Liver (tissue), 9 donors: Measurements from ENCODE around the gene AK3. TPM values are rescaled to one million over a fixed set of nuclear protein-coding genes. Genes with fewer than 3 reads are reported as not detected.

Source experiments
- DNase-seq: peaks from one replicate; pipeline ENCODE4 v3.0.0-alpha.2; 2017; ENCODE audit warnings: low spot score
- H3K27ac ChIP-seq, 2 donors: one replicate each; pipeline ENCODE4 v1.7.0; 2013; ENCODE audit warnings: inconsistent platforms in 2 of 2, low read length in 2 of 2, control low read depth in 1 of 2, low read depth in 1 of 2, mild to moderate bottlenecking in 1 of 2
- H3K27me3 ChIP-seq, 4 donors: one replicate each; pipeline versions ENCODE4 v1.6.1 to v1.7.0; 2013; ENCODE audit warnings: low read length in 3 of 4, inconsistent platforms in 1 of 4, mild to moderate bottlenecking in 1 of 4, moderate library complexity in 1 of 4; ENCODE audit not compliant: control insufficient read depth in 4 of 4, insufficient read depth in 4 of 4
- H3K36me3 ChIP-seq, 4 donors: one replicate each; pipeline versions ENCODE4 v1.6.1 to v1.7.0; 2013; ENCODE audit warnings: low read length in 3 of 4, mild to moderate bottlenecking in 3 of 4, low read depth in 1 of 4, moderate library complexity in 1 of 4; ENCODE audit not compliant: control insufficient read depth in 4 of 4, insufficient read depth in 3 of 4
- H3K4me1 ChIP-seq, 4 donors: one replicate each; pipeline versions ENCODE4 v1.6.1 to v1.7.0; 2013; ENCODE audit warnings: low read length in 3 of 4, mild to moderate bottlenecking in 3 of 4, moderate library complexity in 1 of 4; ENCODE audit not compliant: control insufficient read depth in 4 of 4, insufficient read depth in 4 of 4
- H3K4me3 ChIP-seq, 3 donors: one replicate each; pipeline versions ENCODE4 v1.6.1 to v1.7.0; 2013; ENCODE audit warnings: low read length in 3 of 3, control low read depth in 1 of 3, low read depth in 1 of 3, mild to moderate bottlenecking in 1 of 3
- H3K9ac ChIP-seq, 2 donors: one replicate each; pipeline ENCODE4 v1.7.0; 2013; ENCODE audit warnings: low read length in 2 of 2, mild to moderate bottlenecking in 2 of 2, moderate library complexity in 2 of 2, control low read depth in 1 of 2, low read depth in 1 of 2
- H3K9me3 ChIP-seq, 4 donors: one replicate each; pipeline versions ENCODE4 v1.6.1 to v1.7.0; 2013; ENCODE audit warnings: low read length in 3 of 4; ENCODE audit not compliant: control insufficient read depth in 4 of 4
- ATF3 ChIP-seq: IDR thresholded peaks from 2 replicates; pipeline ENCODE4 v1.6.1; 2016; ENCODE audit warnings: antibody characterized with exemption
- CTCF ChIP-seq: fragments of 150-350 bp; IDR thresholded peaks from 2 replicates; pipeline ENCODE4 v1.5.1; 2017; ENCODE audit warnings: improper control_type of control experiment, low read depth, low read length; ENCODE audit not compliant: missing input control
- EGR1 ChIP-seq, 2 donors: IDR thresholded peaks; 2 replicates each; pipeline ENCODE4 v1.6.1; 2016 to 2018; ENCODE audit warnings: antibody characterized with exemption in 2 of 2, low read depth in 2 of 2
- FOXA1 ChIP-seq: IDR thresholded peaks from 2 replicates; pipeline ENCODE4 v1.6.1; 2016; ENCODE audit warnings: antibody characterized with exemption
- FOXA2 ChIP-seq: IDR thresholded peaks from 2 replicates; pipeline ENCODE4 v1.6.1; 2016; ENCODE audit warnings: antibody characterized with exemption
- GABPA ChIP-seq, 2 donors: IDR thresholded peaks in 1 of 2; conservative IDR thresholded peaks in 1 of 2; 2 replicates each; pipeline ENCODE4 v1.6.1; 2016; ENCODE audit warnings: antibody characterized with exemption in 2 of 2, mild to moderate bottlenecking in 1 of 2, moderate library complexity in 1 of 2
- HNF4A ChIP-seq, 2 donors: conservative IDR thresholded peaks; 2 replicates each; pipeline ENCODE4 v1.6.1; 2016; ENCODE audit warnings: antibody characterized with exemption in 2 of 2, mild to moderate bottlenecking in 2 of 2
- HNF4G ChIP-seq: IDR thresholded peaks from 2 replicates; pipeline ENCODE4 v1.6.1; 2016; ENCODE audit warnings: antibody characterized with exemption
- JUND ChIP-seq, 2 donors: IDR thresholded peaks; 2 replicates each; pipeline ENCODE4 v1.6.1; 2016; ENCODE audit warnings: antibody characterized with exemption in 2 of 2
- MAX ChIP-seq: IDR thresholded peaks from 2 replicates; pipeline ENCODE4 v1.6.1; 2016; ENCODE audit warnings: antibody characterized with exemption
- NR2F2 ChIP-seq: IDR thresholded peaks from 2 replicates; pipeline ENCODE4 v1.6.1; 2016; ENCODE audit warnings: antibody characterized with exemption
- RAD21 ChIP-seq, 2 donors: IDR thresholded peaks; 2 replicates each; pipeline ENCODE4 v1.6.1; 2016; ENCODE audit warnings: antibody characterized with exemption in 2 of 2, mild to moderate bottlenecking in 2 of 2
- REST ChIP-seq: IDR thresholded peaks from 2 replicates; pipeline ENCODE4 v1.6.1; 2016; ENCODE audit warnings: antibody characterized with exemption, mild to moderate bottlenecking
- RXRA ChIP-seq, 2 donors: IDR thresholded peaks; 2 replicates each; pipeline ENCODE4 v1.6.1; 2017 to 2018; ENCODE audit warnings: antibody characterized with exemption in 2 of 2, mild to moderate bottlenecking in 1 of 2
- SP1 ChIP-seq: IDR thresholded peaks from 2 replicates; pipeline ENCODE4 v1.6.1; 2018; ENCODE audit warnings: antibody characterized with exemption, mild to moderate bottlenecking
- TAF1 ChIP-seq: conservative IDR thresholded peaks from 2 replicates; pipeline ENCODE4 v1.6.1; 2016; ENCODE audit warnings: antibody characterized with exemption, mild to moderate bottlenecking
- YY1 ChIP-seq: IDR thresholded peaks from 2 replicates; pipeline ENCODE4 v1.6.1; 2016; ENCODE audit warnings: antibody characterized with exemption, mild to moderate bottlenecking
- ZBTB33 ChIP-seq: IDR thresholded peaks from 2 replicates; pipeline ENCODE4 v1.6.1; 2016; ENCODE audit warnings: antibody characterized with exemption
- WGBS: extraction: QIAGEN DNeasy Blood & Tissue Kit; methylation state at CpG from one replicate; pipeline ENCODE4 v1.1.7; 2013; 5-methylcytosine and 5-hydroxymethylcytosine counted together
- polyA plus RNA-seq, 2 donors: library from polyadenylated mRNA; stranded (reverse) in 1 of 2; unstranded in 1 of 2; fragments of 200-250 nt in 1 of 2; fragments of >200 nt in 1 of 2; fragmentation: Nextera tagmentation in 1 of 2; extraction: Ambion mirVana in 1 of 2; gene quantifications; one replicate each; pipeline versions ENCODE4 v1.2.1 to v1.2.3, GENCODE V29; 2013 to 2015
- total RNA-seq, 2 donors: library from RNA; depleted of rRNA; stranded (reverse); fragments of >200 nt; gene quantifications; one replicate each; pipeline ENCODE4 v1.2.3, GENCODE V29; 2014
- donor health status: healthy.
- donor health status: healthy.
- donor health status: healthy.
- donor health status: healthy.
- donor health status: healthy.

Gene AK3
- total and polyA plus RNA-seq, 4 donors = 70.6 to 181 (median 101) TPM

- Histone ChIP-seq H3K9ac (peak overlapping the region in 1 of 2 donors; percentile 83), H3K27ac (peak overlapping the region; percentile 94 to 97), H3K9me3 (no peaks in the 10 kb centered on the region), H3K4me1 (peaks cover 0 to 30% (median 12%) of the 10 kb centered on the region in 4 donors), H3K27me3 (no peaks in the 10 kb centered on the region), H3K36me3 (no peaks in the 10 kb centered on the region), H3K4me3 (peak overlapping the region; percentile 69 to 95 (median 85))
- TF ChIP-seq REST (no peak), HNF4G (no peak), SP1 (no peak), RXRA (IDR thresholded peaks at IDR 0.05) (no peak), EGR1 (IDR thresholded peaks at IDR 0.05; ENCODE audit: low read depth in 2 of 2) (no peak), JUND (IDR thresholded peaks at IDR 0.05) (no peak), CTCF (no peak), FOXA1 (no peak), FOXA2 (no peak), HNF4A (conservative IDR thresholded peaks at IDR 0.05) (no peak), ZBTB33 (no peak), MAX (no peak), GABPA (IDR thresholded peaks at IDR 0.05 in 1 of 2, conservative IDR thresholded peaks at IDR 0.05 in 1 of 2) (no peak), NR2F2 (no peak), YY1 (no peak), TAF1 (no peak), RAD21 (IDR thresholded peaks at IDR 0.05) (no peak), ATF3 (no peak)
- 79% methylated on average over 3 of the region's 3 CpGs for WGBS
- no peak for DNase-seq
Measured at GRCh38 chr9:4663956-4664355, 77.0 kb downstream of the AK3 start.
